CD4-positive, alpha-beta T cell (primary cell): ENCODE measurements around the gene CPVL. TPM values are rescaled to one million over a fixed set of nuclear protein-coding genes. Genes with fewer than 3 reads are reported as not detected.

Experiments used
- ATAC-seq: fragments of 200-7000 bp; cut with Tn5 transposase; one replicate; pipeline ENCODE4 v1.10.0; 2022; ENCODE audit warnings: mild to moderate bottlenecking; ENCODE audit not compliant: poor library complexity
- CTCF ChIA-PET: fragments of 350-600 bp; sonication (Branson Sonifier 250); formaldehyde crosslinking; loops from one replicate; lab custom pipeline; 2021; ENCODE audit warnings: antibody characterized with exemption, inconsistent platforms; lab: Charles Lee
- POLR2A ChIA-PET: fragments of 350-600 bp; sonication (Branson Sonifier 250); formaldehyde crosslinking; loops from one replicate; lab custom pipeline; 2021; ENCODE audit warnings: antibody characterized with exemption, inconsistent platforms; lab: Charles Lee
- DNase-seq, 14 experiments: peaks; one replicate each; pipeline ENCODE4 v3.0.0-alpha.2; 2013 to 2020; ENCODE audit warnings: mixed read lengths in 2 of 14
- H3K27ac ChIP-seq, 2 donors: one replicate each; pipeline versions ENCODE4 v1.5.1 to v1.7.0; 2013; ENCODE audit warnings: low read length in 2 of 2, low read depth in 1 of 2, mild to moderate bottlenecking in 1 of 2
- H3K27me3 ChIP-seq, 2 experiments: 1 replicate in 1 of 2; 2 replicates in 1 of 2; pipeline versions ENCODE4 v1.6.1 to v1.7.0; 2013; ENCODE audit warnings: low read length in 2 of 2, control low read depth in 1 of 2, mild to moderate bottlenecking in 1 of 2, moderate library complexity in 1 of 2; ENCODE audit not compliant: insufficient read depth in 2 of 2, control insufficient read depth in 1 of 2
- H3K36me3 ChIP-seq: one replicate; pipeline ENCODE4 v1.6.1; 2013; ENCODE audit warnings: low read length, control low read depth; ENCODE audit not compliant: insufficient read depth
- H3K4me1 ChIP-seq: one replicate; pipeline ENCODE4 v1.6.1; 2013; ENCODE audit warnings: low read length, control low read depth; ENCODE audit not compliant: insufficient read depth
- H3K4me3 ChIP-seq: one replicate; pipeline ENCODE4 v1.5.1; 2013; ENCODE audit warnings: mild to moderate bottlenecking, low read length, moderate library complexity
- H3K9me3 ChIP-seq, 2 experiments: 1 replicate in 1 of 2; 2 replicates in 1 of 2; pipeline versions ENCODE4 v1.6.1 to v1.7.0; 2013; ENCODE audit warnings: low read length in 2 of 2, mild to moderate bottlenecking in 2 of 2, control low read depth in 1 of 2, moderate library complexity in 1 of 2; ENCODE audit not compliant: control insufficient read depth in 1 of 2, insufficient read depth in 1 of 2
- H3K27ac Mint-ChIP-seq: one replicate; pipeline ENCODE4 v1.8.0; 2020; ENCODE audit warnings: mixed read lengths
- H3K27me3 Mint-ChIP-seq: one replicate; pipeline ENCODE4 v1.8.0; 2021; ENCODE audit warnings: mixed read lengths
- H3K36me3 Mint-ChIP-seq: one replicate; pipeline ENCODE4 v1.8.0; 2021; ENCODE audit warnings: low read depth, mixed read lengths
- H3K4me1 Mint-ChIP-seq: one replicate; pipeline ENCODE4 v1.8.0; 2021; ENCODE audit warnings: low read depth, mixed read lengths
- H3K4me3 Mint-ChIP-seq: one replicate; pipeline ENCODE4 v1.8.0; 2020; ENCODE audit warnings: mild to moderate bottlenecking, mixed read lengths
- H3K9me3 Mint-ChIP-seq: one replicate; pipeline ENCODE4 v1.8.0; 2020; ENCODE audit warnings: mixed read lengths
- CTCF ChIP-seq: fragments of 200-600 bp; IDR thresholded peaks from one replicate; pipeline ENCODE4 v1.8.0; 2022; ENCODE audit warnings: antibody characterized with exemption, mild to moderate bottlenecking
- intact Hi-C, 2 experiments: fragments of 100-400 bp; cut with DNase I in 1 of 2; cut with micrococcal nuclease in 1 of 2; formaldehyde crosslinking; loops; one replicate each; pipeline versions ENCODE4 v1.15.1 to v1.9.0; 2023 to 2025; cut with DNase I, micrococcal nuclease
- total RNA-seq, 174 experiments: library from RNA in 2 of 174; stranded (reverse) in 2 of 174; gene quantifications; one replicate each; pipeline ENCODE4 v1.2.3 and lab custom pipeline; 2021 to 2026

CPVL gene
- total RNA-seq, 2 experiments from 2014 or later: 3.8 to 4.5 TPM

DNA sequence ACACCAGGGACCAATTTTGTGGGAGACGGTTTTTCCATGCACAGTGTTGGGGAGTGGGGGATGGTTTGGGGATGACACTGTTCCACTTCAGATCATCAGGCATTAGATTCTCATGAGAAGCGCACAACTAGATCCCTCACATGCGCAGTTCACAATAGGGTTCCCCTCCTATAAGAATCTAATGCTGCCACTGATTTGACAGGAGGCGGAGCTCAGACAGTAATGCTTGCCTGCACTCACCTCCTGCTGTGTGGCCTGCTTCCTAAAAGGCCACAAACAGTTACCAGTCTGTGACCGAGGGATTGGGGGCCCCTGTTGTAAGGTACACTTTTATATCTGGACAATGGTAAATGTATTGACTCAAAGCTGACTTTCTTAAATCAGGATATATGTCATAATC is 142.6 kb downstream of the CPVL start:
- H3K36me3 Mint-ChIP-seq: no peaks in the 10 kb centered on the region
- no peaks in the 10 kb centered on the region for H3K9me3 Mint-ChIP-seq
- DNase-seq: no peak
- H3K27ac Mint-ChIP-seq: no peak overlapping the region
- POLR2A ChIA-PET: no interaction called here
- Histone ChIP-seq H3K4me3 (no peak overlapping the region), H3K9me3 (peaks cover 0 to 3% of the 10 kb centered on the region in 2 experiments), H3K27me3 (no peaks in the 10 kb centered on the region), H3K36me3 (no peaks in the 10 kb centered on the region), H3K27ac (no peak overlapping the region), H3K4me1 (no peaks in the 10 kb centered on the region)
- H3K4me3 Mint-ChIP-seq: no peak overlapping the region
- H3K4me1 Mint-ChIP-seq: no peaks in the 10 kb centered on the region
- H3K27me3 Mint-ChIP-seq: no peaks in the 10 kb centered on the region
- no peak for ATAC-seq
- CTCF ChIA-PET: no interaction called here
- TF ChIP-seq CTCF: no peak
- intact Hi-C loops: no loop called here

GRCh38 chr7:29000717-29001076 is 145.6 kb downstream of the CPVL start:
- no peak overlapping the region for H3K27ac Mint-ChIP-seq
- CTCF ChIA-PET: no interaction called here
- Histone ChIP-seq H3K27ac (no peak overlapping the region), H3K9me3 (peaks cover 0 to 3% of the 10 kb centered on the region in 2 experiments), H3K36me3 (no peaks in the 10 kb centered on the region), H3K4me1 (no peaks in the 10 kb centered on the region), H3K4me3 (no peak overlapping the region), H3K27me3 (no peaks in the 10 kb centered on the region)
- no peak for TF ChIP-seq CTCF
- no peaks in the 10 kb centered on the region for H3K9me3 Mint-ChIP-seq
- POLR2A ChIA-PET: no interaction called here
- no peaks in the 10 kb centered on the region for H3K4me1 Mint-ChIP-seq
- no peak overlapping the region for H3K4me3 Mint-ChIP-seq
- peaks cover 8% of the 10 kb centered on the region for H3K27me3 Mint-ChIP-seq
- no peaks in the 10 kb centered on the region for H3K36me3 Mint-ChIP-seq
- ATAC-seq: no peak
- intact Hi-C loops: no loop called here
- no peak for DNase-seq

DNA sequence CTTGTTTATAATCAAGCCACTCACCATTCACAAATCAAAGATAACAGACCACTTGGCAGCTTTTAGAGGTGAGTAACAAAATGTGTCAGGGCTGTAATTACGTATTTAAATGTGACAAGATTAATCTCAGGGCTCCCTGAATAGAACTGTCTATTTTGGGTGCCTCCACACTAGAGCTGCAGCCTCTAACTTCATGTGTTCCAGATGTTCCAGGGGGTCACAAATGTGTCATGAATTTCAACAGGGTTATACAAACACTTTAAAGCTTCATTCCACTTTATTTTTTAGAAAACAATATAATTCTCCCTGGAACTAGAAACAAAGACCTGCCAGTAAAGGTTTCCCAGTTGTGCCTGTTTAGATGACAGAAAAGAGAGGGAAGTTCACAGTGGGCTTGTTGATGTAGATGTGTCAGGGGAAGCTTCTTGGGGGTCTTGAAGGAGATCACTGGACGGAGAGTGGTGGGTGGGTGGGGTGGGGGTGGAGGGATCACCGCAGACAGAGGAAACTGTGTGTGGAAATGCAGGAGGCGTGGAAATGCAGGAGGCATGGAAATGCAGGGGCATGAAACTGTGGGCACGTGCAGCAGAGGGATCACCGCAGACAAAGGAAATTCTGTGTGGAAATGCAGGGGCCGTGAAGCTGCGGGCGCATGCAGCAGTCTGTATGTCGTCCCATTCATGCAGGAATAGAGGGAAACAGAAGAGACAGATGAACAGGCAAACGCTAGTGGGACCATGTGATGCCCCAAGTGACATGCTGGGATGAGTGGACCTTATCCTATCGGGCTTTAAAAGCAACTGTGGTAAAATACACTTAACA is 146.2 kb downstream of the CPVL start:
- H3K9me3 ChIP-seq: peaks cover 0 to 3% of the 10 kb centered on the region in 2 experiments
- no peaks in the 10 kb centered on the region for H3K27me3 ChIP-seq
- H3K27me3 Mint-ChIP-seq: peaks cover 8% of the 10 kb centered on the region
- ChIA-PET CTCF (no interaction called here), POLR2A (no interaction called here)
- H3K9me3 Mint-ChIP-seq: no peaks in the 10 kb centered on the region
- intact Hi-C loops: no loop called here
- H3K4me3 ChIP-seq: no peak overlapping the region
- no peaks in the 10 kb centered on the region for H3K36me3 ChIP-seq
- H3K27ac Mint-ChIP-seq: no peak overlapping the region
- no peaks in the 10 kb centered on the region for H3K4me1 Mint-ChIP-seq
- TF ChIP-seq CTCF: no peak
- no peak overlapping the region for H3K4me3 Mint-ChIP-seq
- H3K27ac ChIP-seq: no peak overlapping the region
- H3K4me1 ChIP-seq: no peaks in the 10 kb centered on the region
- H3K36me3 Mint-ChIP-seq: no peaks in the 10 kb centered on the region
- DNase-seq: no peak
- ATAC-seq: no peak
